Daoy (cell line): ENCODE data around the gene ATP11A. TPM values are rescaled to one million over a fixed set of nuclear protein-coding genes. Genes with fewer than 3 reads are reported as not detected.

Experiments used
- DNase-seq: peaks from one replicate; pipeline ENCODE4 v3.0.0-alpha.2; 2015; ENCODE audit warnings: low read depth
- total RNA-seq: library from RNA; depleted of rRNA; stranded (reverse); fragments of >200 nt; shearing (Covaris generic); gene quantifications from 2 replicates; pipeline ENCODE4 v1.2.3, GENCODE V29; 2014; rRNA removed

ATP11A gene
- total RNA-seq, 1 experiment from 2014 or later: 2.0 TPM

- no peak for DNase-seq
Measured at GRCh38 chr13:112928020-112928971, 238.5 kb downstream of the ATP11A start.

GRCh38 chr13:112928972-112929782, 239.3 kb downstream of the ATP11A start:
- DNase-seq: peak; percentile 38

GRCh38 chr13:112929783-112930055, 239.9 kb downstream of the ATP11A start:
- DNase-seq: no peak

GRCh38 chr13:112930192-112930591, 240.4 kb downstream of the ATP11A start:
- no peak for DNase-seq

GRCh38 chr13:112931028-112931934, 241.4 kb downstream of the ATP11A start:
- DNase-seq: peak; percentile 71

- no peak for DNase-seq
Measured at GRCh38 chr13:112932971-112933370, 243.1 kb downstream of the ATP11A start.

- no peak for DNase-seq
Measured at GRCh38 chr13:112933649-112934048, 243.8 kb downstream of the ATP11A start.

GRCh38 chr13:112934078-112934477, 244.2 kb downstream of the ATP11A start:
- no peak for DNase-seq

Other genes starting within 250 kb of the ATP11A start
- 8.8 and 12.2 TPM in 2 replicates for gene TUBGCP3, start 101.9 kb upstream of the ATP11A start, total RNA-seq